Activated CD4-positive, alpha-beta T cell treated with anti-CD3 and anti-CD28 coated beads, Interleukin-2, amount 50 U/mL, for 48 hours (primary cell): Measurements from ENCODE around the gene BID.

Experiments used
- DNase-seq, 2 experiments: peaks; one replicate each; pipeline ENCODE4 v3.0.0-alpha.2; 2020

The BID gene

GRCh38 chr22:17774206-17774925 is at the start of gene BID:
Gene BID (minus strand): TSS chr22:17774469. CDS start chr22:17750116, 24,353 bp downstream.
- DNase-seq: peak in 1 of 2 experiments; percentile 39

GRCh38 chr22:17823964-17824363 is 49.7 kb upstream of the BID start:
- no peak for DNase-seq

- DNase-seq: no peak
Measured at GRCh38 chr22:17823226-17823625, 49.0 kb upstream of the BID start.

GRCh38 chr22:17822087-17822486 is 47.8 kb upstream of the BID start:
- no peak for DNase-seq

GRCh38 chr22:17820879-17821439 is 46.7 kb upstream of the BID start:
- no peak for DNase-seq

GRCh38 chr22:17818649-17819048 is 44.4 kb upstream of the BID start:
- DNase-seq: no peak

DNA sequence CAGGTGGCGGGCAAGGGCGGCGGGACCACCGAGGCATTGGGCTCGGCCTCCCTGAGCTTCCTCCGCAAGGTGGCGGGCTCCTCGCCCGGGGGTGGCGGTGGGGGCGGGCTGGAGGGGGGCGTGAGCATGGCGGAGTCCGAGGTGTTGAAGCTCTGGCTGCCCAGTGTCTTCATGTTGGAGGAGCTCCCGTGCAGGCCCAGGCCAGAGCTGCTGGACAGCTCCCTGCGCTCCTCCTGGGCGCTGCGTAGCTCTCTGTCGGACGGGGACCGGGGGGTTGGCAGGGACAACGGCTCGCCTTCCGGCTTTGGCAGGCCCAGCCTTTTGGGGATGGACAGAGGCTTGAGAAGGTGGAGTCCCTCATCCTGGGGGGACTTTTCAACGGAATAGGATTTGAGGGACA is 43.9 kb upstream of the BID start:
- no peak for DNase-seq

DNA sequence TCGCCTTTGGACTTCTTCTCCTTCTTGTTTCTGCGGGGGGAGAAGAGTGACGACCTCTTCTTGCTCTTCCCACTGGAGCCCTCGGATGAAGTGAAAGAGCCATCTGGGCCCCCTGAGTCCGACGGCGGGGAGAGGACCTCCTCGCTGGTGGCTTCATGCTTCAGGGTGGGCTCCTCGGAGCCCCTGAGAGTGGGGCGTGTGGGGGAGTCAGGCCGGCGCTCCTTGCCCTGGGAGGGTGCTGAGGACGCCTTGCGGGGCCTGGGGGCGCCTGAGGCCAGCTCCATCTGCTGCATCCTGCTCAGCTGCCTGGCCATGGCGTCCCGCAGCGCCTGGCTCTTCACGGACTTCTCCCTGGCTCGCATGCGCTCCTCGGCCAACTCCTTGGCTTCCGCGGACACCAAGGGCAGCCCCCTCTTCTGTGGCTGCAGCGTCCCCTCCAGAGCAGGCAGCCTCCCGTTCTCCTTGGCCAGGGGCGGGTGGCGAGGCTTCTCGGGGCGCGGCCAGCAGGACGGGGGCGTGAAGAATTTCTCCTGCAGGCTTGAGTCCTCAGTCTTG is 43.3 kb upstream of the BID start:
- DNase-seq: no peak

DNA sequence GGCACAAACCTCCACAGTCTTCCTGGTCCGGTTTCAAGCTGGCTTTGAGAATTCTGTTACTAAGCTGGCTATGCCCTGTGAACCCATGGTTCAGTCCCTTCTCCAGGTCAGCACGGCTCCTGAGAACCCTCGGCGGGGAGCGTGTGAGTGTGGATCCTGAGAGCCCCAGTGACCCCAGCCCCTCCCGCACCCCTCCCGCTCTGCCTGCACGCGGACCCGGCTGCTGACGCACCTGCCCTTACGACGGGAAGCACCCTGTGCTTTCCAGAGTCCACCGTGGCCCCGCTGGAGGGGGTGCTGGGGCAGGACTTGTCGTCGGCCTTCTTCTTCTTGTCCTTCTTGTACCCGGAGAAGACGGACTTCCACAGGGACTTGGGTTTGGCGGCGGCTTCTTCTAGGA is 42.8 kb upstream of the BID start:
- no peak for DNase-seq

- no peak for DNase-seq
Measured at GRCh38 chr22:17816649-17817048, 42.4 kb upstream of the BID start.

GRCh38 chr22:17815703-17816254 is 41.5 kb upstream of the BID start:
- no peak for DNase-seq

DNA sequence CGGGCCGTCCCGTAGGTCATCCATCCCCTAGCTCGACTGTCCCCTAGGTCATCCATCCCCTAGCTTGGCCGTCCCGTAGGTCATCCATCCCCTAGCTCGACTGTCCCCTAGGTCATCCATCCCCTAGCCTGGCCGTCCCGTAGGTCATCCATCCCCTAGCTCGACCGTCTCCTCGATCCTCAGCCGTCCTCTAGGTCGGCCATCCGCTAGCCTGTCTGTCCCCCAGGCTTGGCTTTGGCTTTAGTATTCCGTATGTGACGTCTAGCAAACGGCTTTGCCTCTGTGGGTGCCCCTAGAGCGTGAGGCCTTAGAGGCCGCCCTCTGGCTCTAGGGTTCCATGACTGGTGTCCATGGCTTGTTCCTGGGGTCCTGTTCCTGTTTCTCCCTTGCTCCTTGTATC is 40.6 kb upstream of the BID start:
- no peak for DNase-seq

- DNase-seq: no peak
Measured at GRCh38 chr22:17814084-17814483, 39.8 kb upstream of the BID start.

- no peak for DNase-seq
Measured at GRCh38 chr22:17811119-17811518, 36.9 kb upstream of the BID start.

DNA sequence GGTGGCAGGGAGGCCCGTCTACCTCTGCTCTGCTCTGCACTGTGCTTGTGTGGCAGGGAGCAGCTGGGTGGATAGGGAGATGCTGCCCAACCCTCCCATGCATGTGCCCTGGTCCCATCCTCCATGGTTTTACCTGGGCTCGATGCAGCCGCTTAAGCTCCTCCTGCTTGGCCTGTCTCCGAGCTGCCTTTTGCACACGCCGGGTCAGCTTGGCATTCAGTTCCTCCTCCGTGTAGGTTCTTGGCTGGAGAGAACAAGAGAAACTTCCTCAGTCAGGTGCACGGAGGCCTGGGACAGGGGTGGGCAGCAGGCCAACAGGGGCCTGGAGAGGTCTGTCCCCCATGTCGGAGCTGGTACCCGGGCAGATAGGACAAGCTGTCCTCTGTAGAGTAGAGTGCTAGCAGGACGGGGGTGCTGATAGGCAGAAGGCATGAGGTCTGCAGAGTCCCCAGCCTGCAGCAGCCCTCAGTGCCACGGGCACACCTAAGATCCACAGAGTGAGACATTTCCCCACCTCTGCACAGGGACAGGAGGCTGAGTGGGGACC is 36.4 kb upstream of the BID start:
- DNase-seq: no peak

DNA sequence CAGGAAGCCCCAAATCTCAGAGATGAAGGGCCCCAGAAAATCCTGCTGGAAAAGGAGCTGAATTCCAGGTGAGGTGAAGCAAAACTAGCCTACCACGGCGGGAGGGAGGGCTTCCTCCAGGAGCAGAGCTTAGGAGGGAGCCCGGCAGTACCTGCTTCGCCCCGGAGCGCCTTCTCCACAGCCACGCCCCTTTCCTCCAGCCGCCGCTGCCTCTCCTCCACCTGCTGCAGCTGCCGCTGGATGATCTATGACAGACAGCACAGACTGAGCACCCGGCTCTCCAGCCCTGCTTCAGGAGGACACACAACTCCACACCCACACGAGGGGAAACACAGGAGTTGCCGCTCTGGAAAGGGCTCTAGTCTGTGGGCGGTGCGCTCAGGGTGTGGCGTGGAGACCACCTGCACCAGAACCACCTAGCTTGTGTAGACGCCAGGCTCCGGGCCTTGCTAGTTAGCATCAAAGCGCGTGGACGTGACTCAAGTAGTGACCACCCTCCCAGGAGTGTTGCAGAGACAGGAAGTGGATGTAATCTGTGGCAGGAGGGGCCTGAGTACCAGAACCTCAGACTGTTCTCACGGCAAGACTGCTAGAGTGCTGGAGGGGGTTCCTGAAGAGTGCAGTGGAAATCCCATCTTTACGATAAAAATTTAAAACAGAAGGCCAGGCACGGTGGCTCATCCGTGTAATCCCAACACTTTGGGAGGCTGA is 34.6 kb upstream of the BID start:
- no peak for DNase-seq

GRCh38 chr22:17807578-17808410 is 33.5 kb upstream of the BID start:
- no peak for DNase-seq

GRCh38 chr22:17807086-17807485 is 32.8 kb upstream of the BID start:
- no peak for DNase-seq

- DNase-seq: no peak
Measured at GRCh38 chr22:17806437-17806836, 32.2 kb upstream of the BID start.

DNA sequence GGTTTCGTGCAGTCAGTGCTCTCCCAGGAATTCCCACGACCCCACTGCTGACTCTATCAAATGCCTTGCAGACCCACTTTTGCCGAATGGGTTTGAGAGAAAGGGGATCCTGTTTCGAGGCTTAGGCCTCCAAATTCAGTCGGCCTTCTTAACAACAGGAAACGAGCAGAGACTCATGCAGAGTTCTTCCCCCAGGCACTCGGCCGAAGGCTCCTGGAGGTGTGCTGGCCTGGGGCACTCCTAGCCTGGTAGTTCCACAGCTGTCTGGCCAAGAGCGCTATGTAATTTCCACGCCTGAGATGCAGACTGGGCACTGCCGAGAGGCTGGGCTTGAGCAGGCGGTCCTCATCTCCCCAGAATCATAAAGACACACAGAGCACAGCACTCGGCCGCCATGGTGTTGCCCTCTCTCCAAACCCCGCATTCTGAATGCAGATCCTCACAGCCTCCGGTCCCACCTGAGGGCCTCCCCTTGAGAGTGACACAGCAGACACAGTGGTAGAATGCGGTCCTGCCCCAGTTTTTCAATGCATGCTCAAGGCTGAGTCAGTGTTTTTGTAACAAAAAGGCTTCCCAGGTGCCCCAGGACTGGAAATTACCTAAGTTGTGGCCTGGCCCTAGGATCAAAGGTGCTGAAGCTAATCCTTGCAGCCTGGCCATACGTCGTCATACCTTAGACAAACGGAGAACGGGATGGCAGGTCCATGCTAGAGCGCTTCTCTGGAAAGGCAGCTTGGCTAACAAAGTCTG is 30.2 kb upstream of the BID start:
- DNase-seq: no peak

DNA sequence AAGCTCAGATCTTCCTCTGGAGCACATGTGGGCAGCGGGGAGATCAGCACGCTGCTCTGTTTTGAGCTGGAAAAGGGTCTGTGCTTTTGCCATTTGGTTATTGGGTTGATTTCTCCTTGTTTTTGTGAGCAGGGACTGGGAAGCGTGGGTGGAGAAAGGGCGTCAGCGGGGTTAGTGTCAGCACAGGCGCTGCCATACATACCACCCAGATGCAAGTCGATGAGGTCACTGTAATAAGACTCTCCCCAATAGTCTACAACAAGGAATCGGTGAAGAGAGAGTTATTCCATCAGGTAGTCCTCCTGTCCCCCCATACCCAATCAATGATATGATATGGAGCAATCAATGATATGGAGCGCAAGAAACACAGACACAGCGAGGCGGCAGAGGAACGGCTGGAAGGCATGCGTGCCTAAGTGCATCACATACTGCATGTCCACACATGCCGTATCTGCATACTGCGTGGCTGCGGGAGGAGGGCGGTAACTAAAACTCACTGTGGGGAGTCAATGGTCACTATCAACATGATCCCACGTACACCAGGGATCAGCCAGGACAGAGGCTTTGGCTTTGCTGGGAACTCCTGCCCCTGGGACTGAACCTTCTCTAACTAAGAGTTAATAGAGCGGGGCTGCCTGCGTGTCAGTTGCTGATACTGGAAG is 29.5 kb upstream of the BID start:
- no peak for DNase-seq
